Amniotic stem cell (primary cell): Measurements from ENCODE around the gene VWA8.
"Not testable (repeated sequence)": the region's sequence is repeated elsewhere in the genome, so short reads cannot be mapped to it uniquely, and the experiment has no call there.

Source experiments
- DNase-seq: peaks from one replicate; lab custom pipeline; 2025; lab: John Stamatoyannopoulos, UW

The VWA8 gene

GRCh38 chr13:41682766-41683165 lies 278.1 kb downstream of the VWA8 start:
- no peak for DNase-seq

GRCh38 chr13:41682001-41682400 lies 278.9 kb downstream of the VWA8 start:
- no peak for DNase-seq

- DNase-seq, result no peak
Observed at GRCh38 chr13:41681587-41681986, 279.3 kb downstream of the VWA8 start.

- no peak for DNase-seq
Observed at GRCh38 chr13:41680900-41681299, 280.0 kb downstream of the VWA8 start.

- DNase-seq, result no peak
Observed at GRCh38 chr13:41678848-41679247, 282.1 kb downstream of the VWA8 start.

GRCh38 chr13:41678249-41678648 lies 282.7 kb downstream of the VWA8 start:
- DNase-seq, result no peak

GRCh38 chr13:41675306-41675705 lies 285.6 kb downstream of the VWA8 start:
- DNase-seq, result no peak

GRCh38 chr13:41674246-41674645 lies 286.7 kb downstream of the VWA8 start:
- no peak for DNase-seq

GRCh38 chr13:41673640-41674039 lies 287.3 kb downstream of the VWA8 start:
- DNase-seq, result no peak

GRCh38 chr13:41670873-41671443 lies 290.0 kb downstream of the VWA8 start:
- no peak for DNase-seq

GRCh38 chr13:41668130-41668757 lies 292.7 kb downstream of the VWA8 start:
- peak; percentile 71 for DNase-seq

- DNase-seq, result no peak
Observed at GRCh38 chr13:41666644-41667043, 294.3 kb downstream of the VWA8 start.

GRCh38 chr13:41660411-41660810 lies 300.5 kb downstream of the VWA8 start:
- no peak for DNase-seq

- DNase-seq, result peak; percentile 27
Observed at GRCh38 chr13:41658057-41658661, 302.8 kb downstream of the VWA8 start.

GRCh38 chr13:41655997-41656396 lies 304.9 kb downstream of the VWA8 start:
- no peak for DNase-seq

- no peak for DNase-seq
Observed at GRCh38 chr13:41654796-41655195, 306.1 kb downstream of the VWA8 start.

GRCh38 chr13:41652735-41653361 lies 308.1 kb downstream of the VWA8 start:
- DNase-seq, result no peak

GRCh38 chr13:41651413-41652058 lies 309.4 kb downstream of the VWA8 start:
- no peak for DNase-seq

- DNase-seq, result no peak
Observed at GRCh38 chr13:41650706-41651105, 310.2 kb downstream of the VWA8 start.

- no peak for DNase-seq
Observed at GRCh38 chr13:41649659-41650058, 311.2 kb downstream of the VWA8 start.

GRCh38 chr13:41648314-41648935 lies 312.5 kb downstream of the VWA8 start:
- DNase-seq, result no peak

- DNase-seq, result not testable (repeated sequence)
Observed at GRCh38 chr13:41647699-41648313, 313.1 kb downstream of the VWA8 start.
